ENCODE data around the gene TMEM178B.

Gene TMEM178B

DNA sequence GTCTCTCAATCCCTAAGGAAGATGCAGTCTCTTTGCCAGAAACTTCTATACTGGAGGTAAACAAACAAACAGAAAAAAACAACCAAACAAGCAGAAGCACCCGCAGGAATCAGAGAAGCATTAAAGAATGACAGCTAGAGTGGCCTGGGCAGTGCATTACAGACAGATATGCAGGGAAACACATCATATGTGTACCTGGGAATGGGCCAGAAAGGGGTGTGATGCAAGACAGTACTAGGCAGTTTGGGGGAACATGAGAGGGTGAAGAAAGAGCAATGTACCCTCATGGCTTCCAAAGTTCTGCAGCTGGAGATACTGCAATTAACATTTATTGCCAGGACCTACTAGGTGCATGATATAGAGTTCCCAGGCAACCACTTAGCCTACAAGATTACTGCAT lies 177.3 kb downstream of the TMEM178B start:
- TF ChIP-seq CTCF (IDR thresholded peaks at IDR 0.05; ENCODE audit: control insufficient read depth, insufficient read depth, low read depth, low read length, missing control alignments) = no peak
- no peak for DNase-seq (ENCODE audit: low read depth)
- H3K4me3 ChIP-seq (ENCODE audit: control insufficient read depth, low read depth, low read length) = no peak overlapping the region

DNA sequence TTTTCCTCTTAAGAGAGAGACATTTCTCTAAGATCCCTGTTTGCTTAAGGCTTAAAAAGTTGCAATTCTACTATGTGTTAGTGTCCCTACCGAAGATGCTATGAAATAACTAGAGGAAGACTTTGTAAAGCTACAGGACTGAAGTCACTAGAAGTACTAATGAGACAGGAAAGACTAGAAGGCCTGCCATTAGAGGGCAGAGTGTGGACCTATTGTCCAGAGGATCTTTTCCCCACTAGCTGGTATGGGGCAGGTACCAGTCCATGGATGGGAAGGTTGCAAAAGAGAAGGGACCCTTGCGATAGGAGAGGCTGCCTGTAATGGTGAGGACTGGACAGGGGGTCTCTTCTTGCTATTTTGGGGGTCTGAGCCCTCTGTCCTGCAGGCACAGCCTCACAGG lies 178.1 kb downstream of the TMEM178B start:
- DNase-seq (ENCODE audit: low read depth) = no peak
- no peak for TF ChIP-seq CTCF (IDR thresholded peaks at IDR 0.05; ENCODE audit: control insufficient read depth, insufficient read depth, low read depth, low read length, missing control alignments)
- no peak overlapping the region for H3K4me3 ChIP-seq (ENCODE audit: control insufficient read depth, low read depth, low read length)

DNA sequence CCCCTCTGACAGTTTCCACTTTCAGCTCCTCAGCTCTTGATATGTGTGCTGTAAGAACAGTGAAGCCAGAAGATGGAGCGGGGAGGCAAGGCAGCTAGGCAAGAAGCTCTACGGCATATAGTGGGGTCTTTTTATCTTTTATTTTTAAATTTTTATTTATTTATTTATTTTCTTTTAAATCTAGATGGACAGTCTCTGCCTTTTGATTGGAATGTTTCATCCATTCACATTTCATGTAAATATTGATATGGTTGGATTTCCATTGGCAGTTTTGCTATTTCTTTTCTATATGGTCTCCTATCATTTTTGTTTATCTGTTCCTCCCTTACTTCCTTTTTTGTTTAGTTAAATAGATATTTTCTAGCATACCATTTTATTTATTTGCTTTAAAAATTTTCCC lies 183.7 kb downstream of the TMEM178B start:
- no peak overlapping the region for H3K4me3 ChIP-seq (ENCODE audit: control insufficient read depth, low read depth, low read length)
- no peak for DNase-seq (ENCODE audit: low read depth)
- TF ChIP-seq CTCF (IDR thresholded peaks at IDR 0.05; ENCODE audit: control insufficient read depth, insufficient read depth, low read depth, low read length, missing control alignments) = no peak

DNA sequence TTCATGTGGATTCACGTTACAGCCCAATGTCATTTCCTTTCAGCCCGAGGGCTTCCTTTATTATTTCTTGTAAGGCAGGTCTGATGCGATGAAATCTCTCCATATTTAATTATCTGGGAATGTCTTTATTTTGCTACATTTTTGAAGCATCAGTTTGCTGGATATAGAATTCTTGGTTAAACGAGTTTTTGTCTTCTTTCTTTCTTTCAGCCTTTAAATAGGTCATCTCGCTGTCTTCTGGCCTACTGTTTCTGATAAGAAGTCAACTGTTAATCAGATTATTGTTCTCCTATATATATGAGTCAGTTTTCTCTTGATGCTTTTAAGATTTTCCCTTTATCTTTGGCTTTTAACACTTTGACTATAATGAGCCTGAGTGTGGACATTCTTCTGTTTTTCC lies 184.7 kb downstream of the TMEM178B start:
- no peak overlapping the region for H3K4me3 ChIP-seq (ENCODE audit: control insufficient read depth, low read depth, low read length)
- no peak for DNase-seq (ENCODE audit: low read depth)
- TF ChIP-seq CTCF (IDR thresholded peaks at IDR 0.05; ENCODE audit: control insufficient read depth, insufficient read depth, low read depth, low read length, missing control alignments) = no peak

DNA sequence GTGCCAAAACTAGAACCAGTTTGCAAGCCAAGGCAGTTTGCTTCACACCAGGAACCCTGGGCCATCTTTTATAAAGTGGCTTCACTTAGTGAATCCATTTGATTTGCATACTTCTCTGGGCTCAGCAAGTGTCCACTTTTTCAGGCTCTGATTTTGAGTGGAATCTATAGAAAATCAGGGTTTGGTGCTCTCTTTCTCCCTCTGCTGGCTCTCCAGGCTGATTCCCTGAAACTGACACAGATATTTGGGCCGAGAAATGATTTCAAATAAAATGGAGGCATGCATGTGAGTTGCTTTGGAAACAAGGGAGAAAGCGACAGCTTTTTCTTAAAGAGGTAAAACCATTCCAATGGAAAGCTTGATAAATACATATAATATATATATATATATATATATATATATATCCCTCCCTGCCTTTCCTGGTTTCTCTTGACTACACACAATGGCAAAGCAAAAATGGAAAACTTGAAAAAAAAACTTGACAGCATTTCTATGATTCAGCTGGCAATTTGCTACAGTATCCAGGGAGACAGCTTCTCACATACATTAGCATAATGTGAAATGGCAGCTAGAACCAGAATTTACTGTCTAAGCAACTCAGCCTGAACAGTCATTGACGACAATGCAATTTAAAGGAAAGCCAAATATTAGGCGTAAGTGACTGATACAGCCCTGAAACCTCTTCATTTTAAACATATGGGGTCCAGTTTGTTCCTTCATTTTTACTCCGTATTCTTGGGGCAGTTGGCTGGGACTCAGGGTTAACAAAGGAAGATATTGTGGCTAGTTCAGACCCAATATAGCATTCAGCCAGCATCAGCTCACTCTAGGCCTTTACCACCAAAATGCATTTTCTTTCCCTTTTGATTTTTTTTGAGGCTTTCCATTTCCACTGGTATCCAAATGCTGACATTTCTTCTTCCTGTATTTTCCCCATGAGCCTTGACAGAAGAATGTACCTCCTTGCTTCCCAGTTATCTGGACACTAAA lies 188.5 kb downstream of the TMEM178B start:
- H3K4me3 ChIP-seq (ENCODE audit: control insufficient read depth, low read depth, low read length) = no peak overlapping the region
- TF ChIP-seq CTCF (IDR thresholded peaks at IDR 0.05; ENCODE audit: control insufficient read depth, insufficient read depth, low read depth, low read length, missing control alignments) = no peak
- no peak for DNase-seq (ENCODE audit: low read depth)

DNA sequence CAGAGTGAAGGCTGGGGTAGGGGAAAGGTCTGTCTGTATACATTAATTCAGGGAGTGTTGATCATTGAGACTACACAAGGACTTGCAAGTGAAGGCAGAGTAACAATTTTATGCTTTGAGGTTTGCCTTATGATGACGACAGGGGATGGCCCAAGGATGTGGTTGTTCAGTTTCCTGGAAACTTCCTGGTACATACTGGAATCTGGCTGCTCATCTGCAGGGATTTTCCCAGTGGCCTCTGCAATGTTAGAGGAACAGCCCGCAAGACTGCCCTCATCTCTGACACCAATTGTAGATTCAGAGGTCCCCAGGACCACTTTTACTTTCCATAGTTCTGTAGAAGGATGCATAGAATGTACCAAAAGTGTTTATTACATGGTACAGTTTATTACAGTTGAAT lies 189.6 kb downstream of the TMEM178B start:
- H3K4me3 ChIP-seq (ENCODE audit: control insufficient read depth, low read depth, low read length) = no peak overlapping the region
- no peak for DNase-seq (ENCODE audit: low read depth)
- TF ChIP-seq CTCF (IDR thresholded peaks at IDR 0.05; ENCODE audit: control insufficient read depth, insufficient read depth, low read depth, low read length, missing control alignments) = no peak
